ENCODE results near the gene E2F6. TPM values are rescaled to one million over a fixed set of nuclear protein-coding genes. Genes with fewer than 3 reads are reported as not detected.
A peak's percentile ranks its signal among the peaks of the same experiment; 100 is the strongest.

The E2F6 gene
- total and polyA plus RNA-seq, 2 of the 13 experiments (the other 11 are each of a cell fraction or from before 2014, with no cell fraction given): 27.3 to 36.0 TPM

DNA sequence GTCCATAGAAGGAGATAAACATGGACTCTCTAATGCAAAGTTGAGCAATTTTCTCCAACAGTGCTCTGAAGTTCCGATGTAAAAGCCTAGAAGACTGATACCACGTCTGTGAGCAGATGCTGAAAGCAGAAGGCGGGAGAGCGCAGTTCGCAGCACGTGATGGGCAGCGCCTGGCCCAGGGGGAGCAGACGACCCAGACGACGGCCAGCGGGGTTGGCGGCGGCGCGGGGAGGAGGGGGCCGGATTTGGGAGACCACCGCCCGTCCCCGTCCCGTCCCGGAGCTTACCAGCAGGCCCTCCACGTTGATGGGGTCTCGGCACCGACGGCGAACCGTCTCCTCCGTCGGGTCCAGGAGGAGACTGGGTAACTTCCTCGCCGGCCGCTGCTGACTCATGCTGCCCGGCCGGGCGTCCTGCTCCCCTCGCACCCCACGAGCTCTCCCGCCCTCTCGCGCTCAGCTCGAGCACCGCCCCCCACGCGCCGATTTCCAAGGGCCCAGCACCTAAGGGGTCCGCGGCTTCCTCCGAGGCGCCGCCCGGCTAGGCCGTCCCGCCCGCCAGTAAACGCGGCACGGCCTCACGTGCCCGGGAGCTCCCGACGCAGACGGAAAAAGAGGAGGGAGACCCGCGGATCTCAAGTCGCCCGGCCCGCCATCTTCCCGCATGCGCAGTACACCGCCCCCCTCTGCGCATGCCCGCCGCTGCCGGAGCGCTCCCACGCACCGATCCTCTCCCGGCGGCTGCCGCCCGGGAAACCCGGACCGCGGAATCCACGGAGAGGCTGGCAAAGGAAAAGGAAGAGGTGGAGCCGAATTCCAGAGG, at the start of gene E2F6 (continued):
- TF ChIP-seq SRF (IDR thresholded peaks at IDR 0.05; ENCODE audit: low read depth, low read length) (no peak), XRCC5 (optimal IDR thresholded peaks at IDR 0.05; ENCODE audit: low read length) (peak; percentile 100), ZNF598 (CRISPR knock-in tag; IDR thresholded peaks at IDR 0.05; ENCODE audit: borderline replicate concordance) (peak; percentile 100), DMAP1 (CRISPR knock-in tag; IDR thresholded peaks at IDR 0.05) (peak; percentile 96), RARG (CRISPR knock-in tag; IDR thresholded peaks at IDR 0.05; ENCODE audit: low read depth) (no peak; the same call in none of the 2 replicates), ZMYM4 (CRISPR knock-in tag; IDR thresholded peaks at IDR 0.05) (peak; percentile 95), ZSCAN9 (CRISPR knock-in tag; IDR thresholded peaks at IDR 0.05; ENCODE audit: borderline replicate concordance) (peak; percentile 87), SRSF9 (IDR thresholded peaks at IDR 0.05; ENCODE audit: borderline replicate concordance, insufficient read depth, low read depth, low read length, poor library complexity, severe bottlenecking) (no peak), ATM (IDR thresholded peaks at IDR 0.05; ENCODE audit: borderline replicate concordance) (no peak), ZNF761 (CRISPR knock-in tag; conservative IDR thresholded peaks at IDR 0.05) (peak; percentile 97), NONO (IDR thresholded peaks at IDR 0.05) (no peak), NONO (CRISPR knock-in tag; conservative IDR thresholded peaks at IDR 0.05) (peak; percentile 90), HNF4A (CRISPR knock-in tag; IDR thresholded peaks at IDR 0.05) (peak; percentile 36), ZNF790 (CRISPR knock-in tag; IDR thresholded peaks at IDR 0.05; ENCODE audit: borderline replicate concordance) (peak; percentile 99)
- TF ChIP-seq, protein P1, sequence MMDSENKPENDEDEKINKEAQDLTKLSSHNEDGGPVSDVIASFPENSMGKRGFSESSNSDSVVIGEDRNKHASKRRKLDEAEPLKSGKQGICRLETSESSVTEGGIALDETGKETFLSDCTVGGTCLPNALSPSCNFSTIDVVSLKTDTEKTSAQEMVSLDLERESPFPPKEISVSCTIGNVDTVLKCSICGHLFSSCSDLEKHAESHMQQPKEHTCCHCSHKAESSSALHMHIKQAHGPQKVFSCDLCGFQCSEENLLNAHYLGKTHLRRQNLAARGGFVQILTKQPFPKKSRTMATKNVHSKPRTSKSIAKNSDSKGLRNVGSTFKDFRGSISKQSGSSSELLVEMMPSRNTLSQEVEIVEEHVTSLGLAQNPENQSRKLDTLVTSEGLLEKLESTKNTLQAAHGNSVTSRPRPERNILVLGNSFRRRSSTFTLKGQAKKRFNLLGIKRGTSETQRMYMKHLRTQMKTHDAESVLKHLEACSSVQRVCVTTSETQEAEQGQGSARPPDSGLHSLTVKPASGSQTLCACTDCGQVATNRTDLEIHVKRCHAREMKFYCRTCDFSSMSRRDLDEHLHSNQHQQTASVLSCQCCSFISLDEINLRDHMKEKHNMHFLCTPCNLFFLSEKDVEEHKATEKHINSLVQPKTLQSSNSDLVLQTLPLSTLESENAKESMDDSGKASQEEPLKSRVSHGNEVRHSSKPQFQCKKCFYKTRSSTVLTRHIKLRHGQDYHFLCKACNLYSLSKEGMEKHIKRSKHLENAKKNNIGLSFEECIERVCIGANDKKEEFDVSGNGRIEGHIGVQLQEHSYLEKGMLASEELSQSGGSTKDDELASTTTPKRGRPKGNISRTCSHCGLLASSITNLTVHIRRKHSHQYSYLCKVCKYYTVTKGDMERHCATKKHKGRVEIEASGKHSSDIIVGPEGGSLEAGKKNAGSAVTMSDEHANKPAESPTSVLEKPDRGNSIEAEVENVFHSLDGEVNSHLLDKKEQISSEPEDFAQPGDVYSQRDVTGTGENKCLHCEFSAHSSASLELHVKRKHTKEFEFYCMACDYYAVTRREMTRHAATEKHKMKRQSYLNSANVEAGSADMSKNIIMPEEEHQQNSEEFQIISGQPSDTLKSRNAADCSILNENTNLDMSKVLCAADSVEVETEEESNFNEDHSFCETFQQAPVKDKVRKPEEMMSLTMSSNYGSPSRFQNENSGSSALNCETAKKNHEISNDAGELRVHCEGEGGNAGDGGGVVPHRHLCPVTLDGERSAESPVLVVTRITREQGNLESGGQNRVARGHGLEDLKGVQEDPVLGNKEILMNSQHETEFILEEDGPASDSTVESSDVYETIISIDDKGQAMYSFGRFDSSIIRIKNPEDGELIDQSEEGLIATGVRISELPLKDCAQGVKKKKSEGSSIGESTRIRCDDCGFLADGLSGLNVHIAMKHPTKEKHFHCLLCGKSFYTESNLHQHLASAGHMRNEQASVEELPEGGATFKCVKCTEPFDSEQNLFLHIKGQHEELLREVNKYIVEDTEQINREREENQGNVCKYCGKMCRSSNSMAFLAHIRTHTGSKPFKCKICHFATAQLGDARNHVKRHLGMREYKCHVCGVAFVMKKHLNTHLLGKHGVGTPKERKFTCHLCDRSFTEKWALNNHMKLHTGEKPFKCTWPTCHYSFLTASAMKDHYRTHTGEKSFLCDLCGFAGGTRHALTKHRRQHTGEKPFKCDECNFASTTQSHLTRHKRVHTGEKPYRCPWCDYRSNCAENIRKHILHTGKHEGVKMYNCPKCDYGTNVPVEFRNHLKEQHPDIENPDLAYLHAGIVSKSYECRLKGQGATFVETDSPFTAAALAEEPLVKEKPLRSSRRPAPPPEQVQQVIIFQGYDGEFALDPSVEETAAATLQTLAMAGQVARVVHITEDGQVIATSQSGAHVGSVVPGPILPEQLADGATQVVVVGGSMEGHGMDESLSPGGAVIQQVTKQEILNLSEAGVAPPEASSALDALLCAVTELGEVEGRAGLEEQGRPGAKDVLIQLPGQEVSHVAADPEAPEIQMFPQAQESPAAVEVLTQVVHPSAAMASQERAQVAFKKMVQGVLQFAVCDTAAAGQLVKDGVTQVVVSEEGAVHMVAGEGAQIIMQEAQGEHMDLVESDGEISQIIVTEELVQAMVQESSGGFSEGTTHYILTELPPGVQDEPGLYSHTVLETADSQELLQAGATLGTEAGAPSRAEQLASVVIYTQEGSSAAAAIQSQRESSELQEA (CRISPR knock-in tag; IDR thresholded peaks at IDR 0.05; ENCODE audit: not compliant biosample characterization): peak; percentile 100
- TF ChIP-seq, protein P2, sequence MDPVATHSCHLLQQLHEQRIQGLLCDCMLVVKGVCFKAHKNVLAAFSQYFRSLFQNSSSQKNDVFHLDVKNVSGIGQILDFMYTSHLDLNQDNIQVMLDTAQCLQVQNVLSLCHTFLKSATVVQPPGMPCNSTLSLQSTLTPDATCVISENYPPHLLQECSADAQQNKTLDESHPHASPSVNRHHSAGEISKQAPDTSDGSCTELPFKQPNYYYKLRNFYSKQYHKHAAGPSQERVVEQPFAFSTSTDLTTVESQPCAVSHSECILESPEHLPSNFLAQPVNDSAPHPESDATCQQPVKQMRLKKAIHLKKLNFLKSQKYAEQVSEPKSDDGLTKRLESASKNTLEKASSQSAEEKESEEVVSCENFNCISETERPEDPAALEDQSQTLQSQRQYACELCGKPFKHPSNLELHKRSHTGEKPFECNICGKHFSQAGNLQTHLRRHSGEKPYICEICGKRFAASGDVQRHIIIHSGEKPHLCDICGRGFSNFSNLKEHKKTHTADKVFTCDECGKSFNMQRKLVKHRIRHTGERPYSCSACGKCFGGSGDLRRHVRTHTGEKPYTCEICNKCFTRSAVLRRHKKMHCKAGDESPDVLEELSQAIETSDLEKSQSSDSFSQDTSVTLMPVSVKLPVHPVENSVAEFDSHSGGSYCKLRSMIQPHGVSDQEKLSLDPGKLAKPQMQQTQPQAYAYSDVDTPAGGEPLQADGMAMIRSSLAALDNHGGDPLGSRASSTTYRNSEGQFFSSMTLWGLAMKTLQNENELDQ (CRISPR knock-in tag; IDR thresholded peaks at IDR 0.05; ENCODE audit: borderline replicate concordance): no peak
- TF ChIP-seq, protein P3, sequence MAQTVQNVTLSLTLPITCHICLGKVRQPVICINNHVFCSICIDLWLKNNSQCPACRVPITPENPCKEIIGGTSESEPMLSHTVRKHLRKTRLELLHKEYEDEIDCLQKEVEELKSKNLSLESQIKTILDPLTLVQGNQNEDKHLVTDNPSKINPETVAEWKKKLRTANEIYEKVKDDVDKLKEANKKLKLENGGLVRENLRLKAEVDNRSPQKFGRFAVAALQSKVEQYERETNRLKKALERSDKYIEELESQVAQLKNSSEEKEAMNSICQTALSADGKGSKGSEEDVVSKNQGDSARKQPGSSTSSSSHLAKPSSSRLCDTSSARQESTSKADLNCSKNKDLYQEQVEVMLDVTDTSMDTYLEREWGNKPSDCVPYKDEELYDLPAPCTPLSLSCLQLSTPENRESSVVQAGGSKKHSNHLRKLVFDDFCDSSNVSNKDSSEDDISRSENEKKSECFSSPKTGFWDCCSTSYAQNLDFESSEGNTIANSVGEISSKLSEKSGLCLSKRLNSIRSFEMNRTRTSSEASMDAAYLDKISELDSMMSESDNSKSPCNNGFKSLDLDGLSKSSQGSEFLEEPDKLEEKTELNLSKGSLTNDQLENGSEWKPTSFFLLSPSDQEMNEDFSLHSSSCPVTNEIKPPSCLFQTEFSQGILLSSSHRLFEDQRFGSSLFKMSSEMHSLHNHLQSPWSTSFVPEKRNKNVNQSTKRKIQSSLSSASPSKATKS (CRISPR knock-in tag; IDR thresholded peaks at IDR 0.05): peak; percentile 92; the same call in 1 of the 2 replicates

Measured in HepG2 (cell line).